GM19397 (cell line): Measurements from ENCODE around the gene FOXA3.
"Not testable (repeated sequence)": the region's sequence is repeated elsewhere in the genome, so short reads cannot be mapped to it uniquely, and the experiment has no call there.

ENCODE experiments used
- ATAC-seq: cut with Tn5 transposase; IDR thresholded peaks from one replicate; pipeline ENCODE4 v1.9.1; 2021; ENCODE audit warnings: mild to moderate bottlenecking, moderate library complexity; ENCODE audit not compliant: unreplicated experiment

The FOXA3 gene

DNA sequence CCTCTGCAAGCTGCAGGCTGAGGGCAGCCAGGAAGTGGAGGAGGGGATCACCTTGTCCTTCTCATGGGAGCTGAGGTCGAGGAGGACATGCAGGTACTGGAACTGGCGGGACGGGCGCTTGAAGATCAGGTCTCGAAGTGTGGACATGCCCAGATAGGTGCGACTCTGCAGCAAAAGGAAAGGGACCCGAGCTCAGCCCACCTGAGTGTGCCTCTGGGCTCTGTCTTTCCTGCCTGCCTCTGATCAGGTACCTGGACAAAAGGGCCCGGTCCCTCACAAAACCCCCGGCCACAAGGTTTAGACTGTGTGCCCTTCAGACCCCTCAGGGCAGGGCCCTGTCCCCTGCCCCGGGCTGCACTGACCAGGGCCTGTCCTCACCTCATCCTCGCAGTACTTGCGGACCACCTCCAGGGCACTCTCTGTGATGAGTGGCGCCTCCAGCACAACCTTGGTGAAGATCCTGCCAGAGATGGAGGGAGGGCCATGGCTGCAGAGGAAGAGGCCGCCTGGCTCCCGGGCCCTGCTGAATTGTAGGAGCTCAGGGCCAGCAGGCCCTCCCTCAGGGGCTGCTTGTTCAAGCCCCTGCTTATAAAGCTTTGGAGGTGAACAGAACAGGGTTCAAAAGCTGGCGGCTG lies 36.5 kb upstream of the FOXA3 start:
- ATAC-seq: no peak

DNA sequence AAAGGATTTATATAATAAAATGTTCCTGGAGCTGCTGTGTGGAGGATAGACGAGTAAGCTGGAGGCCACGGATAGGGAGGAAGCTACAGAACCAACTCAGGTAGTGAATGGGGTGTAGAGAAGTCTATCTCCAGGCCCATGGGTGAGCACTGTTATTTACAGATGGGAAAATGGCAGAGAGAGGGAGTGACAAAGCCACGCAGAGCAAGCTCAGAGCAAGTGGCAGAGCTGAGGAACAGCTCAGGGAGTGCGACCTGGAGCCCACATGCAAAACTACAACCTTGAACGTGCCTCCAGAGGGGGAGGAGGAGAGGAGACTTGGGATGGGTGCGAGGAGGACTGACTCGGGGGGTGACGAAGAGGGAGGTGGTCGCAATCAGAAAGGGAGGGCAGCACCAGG lies 35.6 kb upstream of the FOXA3 start:
- ATAC-seq: no peak

DNA sequence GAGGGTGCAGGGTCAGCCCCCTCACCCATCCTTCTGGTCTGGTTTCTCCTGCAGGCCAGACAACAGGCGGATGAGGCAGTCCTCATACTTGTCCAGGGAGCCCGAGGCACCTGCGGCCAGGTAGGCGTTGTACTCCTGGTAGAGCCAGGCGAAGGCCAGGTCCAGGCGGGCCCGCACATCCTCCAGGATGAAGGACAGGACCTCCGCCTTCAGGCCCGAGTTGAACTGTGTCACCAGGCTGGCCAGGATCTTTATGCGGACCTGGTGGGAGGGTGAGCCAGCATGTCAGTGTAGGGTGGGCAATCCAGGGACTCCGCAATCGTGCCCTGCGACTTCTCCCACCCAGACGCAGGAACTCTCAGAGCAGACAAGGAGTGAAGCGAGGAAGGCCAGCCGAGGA lies 35.2 kb upstream of the FOXA3 start:
- no peak for ATAC-seq

DNA sequence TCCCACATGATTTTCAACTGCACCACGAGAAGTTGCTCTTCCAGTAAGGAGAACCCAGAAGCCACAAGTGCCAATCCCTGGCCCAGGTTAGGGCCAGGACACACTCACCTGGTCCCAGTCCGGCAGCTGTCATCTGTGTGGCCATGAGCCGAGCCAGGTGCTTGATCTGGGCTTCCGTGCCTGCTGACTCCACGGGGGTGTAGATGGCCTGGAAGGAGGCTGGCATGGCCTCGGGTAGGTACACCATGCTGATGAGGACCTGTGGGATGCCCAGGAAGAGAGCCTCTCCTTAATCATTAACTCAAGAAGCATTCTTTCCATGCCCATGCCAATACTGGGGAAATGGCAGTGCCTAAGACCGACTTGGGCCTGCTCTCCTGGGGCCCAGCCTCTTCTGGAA lies 29.2 kb upstream of the FOXA3 start:
- no peak for ATAC-seq

DNA sequence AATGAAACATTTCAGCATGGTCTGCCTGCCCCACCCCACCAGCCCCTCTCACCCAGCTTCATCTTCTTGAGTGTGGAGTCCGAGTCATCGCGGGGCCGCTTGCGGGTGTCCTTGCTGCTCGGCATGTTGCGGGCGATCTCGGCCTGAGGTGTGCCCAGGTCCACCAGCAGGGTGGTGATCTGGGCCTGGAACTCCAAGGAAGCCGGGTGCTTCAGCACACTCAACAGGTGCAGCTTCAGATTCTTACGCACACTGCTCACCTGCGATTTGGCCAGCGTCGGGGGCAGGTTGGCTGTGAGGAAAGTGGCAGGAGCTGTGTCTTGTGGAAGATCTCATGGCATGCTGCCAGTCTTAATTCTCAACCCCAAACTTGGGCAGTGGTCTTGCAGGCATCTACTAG lies 21.9 kb upstream of the FOXA3 start:
- no peak for ATAC-seq

GRCh38 chr19:45847663-45848062 lies 16.5 kb upstream of the FOXA3 start:
- no peak for ATAC-seq

DNA sequence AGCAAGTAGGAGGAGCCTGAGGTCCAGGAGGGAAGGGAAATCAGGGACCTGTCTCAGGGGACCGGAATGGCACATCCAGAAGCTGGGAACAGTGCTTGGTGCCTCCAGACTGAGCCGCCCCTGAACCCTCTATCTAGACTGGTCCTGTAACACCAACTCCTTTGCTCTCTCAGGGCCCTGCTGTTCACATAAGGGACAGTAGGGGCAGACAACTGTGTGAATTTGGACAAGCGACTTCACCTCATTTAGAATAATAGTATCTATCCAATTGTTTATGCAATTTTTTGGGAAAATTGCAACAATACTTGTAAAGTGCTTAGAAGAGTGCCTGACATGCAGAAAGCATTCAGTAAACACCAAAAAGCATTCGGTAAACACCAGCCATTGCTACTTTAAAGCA lies 15.2 kb upstream of the FOXA3 start:
- ATAC-seq: no peak

DNA sequence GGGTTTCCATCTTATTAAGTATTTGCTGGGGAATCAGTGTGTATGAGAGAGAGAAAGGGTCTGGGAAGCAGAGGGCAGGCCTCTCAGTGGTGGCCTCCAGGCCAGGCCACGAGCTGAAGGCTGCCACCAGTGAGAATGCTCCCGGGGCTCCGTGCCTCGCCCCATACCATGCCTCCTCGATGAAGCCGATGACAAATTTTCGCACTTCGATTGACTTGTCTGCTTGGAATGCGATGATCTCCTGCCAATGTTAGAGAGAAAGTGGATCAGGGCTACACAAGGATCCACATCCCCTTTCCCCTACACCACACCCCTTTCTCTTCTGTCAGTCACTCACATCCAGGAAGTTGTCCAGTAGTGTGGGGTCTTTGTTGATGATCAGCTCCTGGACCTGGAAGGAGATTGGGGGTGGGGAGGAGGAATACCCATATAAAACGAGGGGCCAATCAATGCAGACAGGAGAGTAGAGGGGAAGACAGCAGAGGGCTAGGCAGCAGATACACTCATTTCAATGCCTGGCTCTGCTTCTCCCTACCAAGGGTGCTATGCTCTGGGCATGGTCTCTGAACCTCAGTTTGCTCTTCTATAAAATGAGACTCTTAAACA lies 11.9 kb upstream of the FOXA3 start:
- ATAC-seq: no peak

GRCh38 chr19:45852983-45853382 lies 11.1 kb upstream of the FOXA3 start:
- no peak for ATAC-seq

- ATAC-seq: no peak
Observed at GRCh38 chr19:45854167-45854778, 9.9 kb upstream of the FOXA3 start.

DNA sequence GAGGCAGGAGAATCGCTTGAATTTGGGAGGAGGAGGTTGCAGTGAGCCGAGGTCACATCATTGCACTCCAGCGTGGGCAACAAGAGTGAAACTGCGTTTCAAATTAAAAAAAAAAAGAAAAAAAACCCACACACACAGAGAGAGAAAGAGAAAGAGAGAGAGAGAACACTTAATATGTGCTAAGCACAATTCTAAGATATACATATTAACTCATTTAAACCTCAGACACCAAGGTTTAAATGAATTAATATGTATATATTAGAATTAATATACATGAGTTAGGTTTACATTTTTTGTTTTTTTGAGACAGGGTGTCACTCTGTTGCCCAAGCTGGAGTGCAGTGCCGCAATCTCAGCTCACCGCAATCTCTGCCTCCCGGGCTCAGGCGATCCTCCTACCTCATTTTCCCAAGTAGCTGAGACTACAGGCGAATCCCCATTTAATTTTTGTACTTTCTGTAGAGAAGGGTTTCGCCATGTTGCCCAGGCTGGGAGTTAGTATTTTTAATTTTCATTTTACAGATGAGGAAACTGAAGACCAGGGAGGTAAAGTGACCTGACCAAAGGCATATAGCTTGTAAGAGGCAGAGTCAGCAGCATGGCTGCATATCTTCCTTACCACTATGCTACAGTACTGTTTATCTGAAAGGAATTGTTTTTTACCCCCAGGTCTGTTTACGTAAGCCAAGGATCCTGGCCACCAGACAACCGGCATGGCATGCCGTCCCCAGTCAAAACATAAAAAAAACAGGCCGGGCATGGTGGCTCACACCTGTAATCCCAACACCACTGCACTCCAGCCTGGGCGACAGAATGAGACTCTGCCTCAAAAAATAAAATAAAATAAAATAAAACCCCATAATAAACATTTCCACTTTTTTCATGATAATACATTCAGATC lies 3.5 kb upstream of the FOXA3 start:
- no peak for ATAC-seq

- no peak for ATAC-seq
Observed at GRCh38 chr19:45862271-45862563, 1.9 kb upstream of the FOXA3 start.

DNA sequence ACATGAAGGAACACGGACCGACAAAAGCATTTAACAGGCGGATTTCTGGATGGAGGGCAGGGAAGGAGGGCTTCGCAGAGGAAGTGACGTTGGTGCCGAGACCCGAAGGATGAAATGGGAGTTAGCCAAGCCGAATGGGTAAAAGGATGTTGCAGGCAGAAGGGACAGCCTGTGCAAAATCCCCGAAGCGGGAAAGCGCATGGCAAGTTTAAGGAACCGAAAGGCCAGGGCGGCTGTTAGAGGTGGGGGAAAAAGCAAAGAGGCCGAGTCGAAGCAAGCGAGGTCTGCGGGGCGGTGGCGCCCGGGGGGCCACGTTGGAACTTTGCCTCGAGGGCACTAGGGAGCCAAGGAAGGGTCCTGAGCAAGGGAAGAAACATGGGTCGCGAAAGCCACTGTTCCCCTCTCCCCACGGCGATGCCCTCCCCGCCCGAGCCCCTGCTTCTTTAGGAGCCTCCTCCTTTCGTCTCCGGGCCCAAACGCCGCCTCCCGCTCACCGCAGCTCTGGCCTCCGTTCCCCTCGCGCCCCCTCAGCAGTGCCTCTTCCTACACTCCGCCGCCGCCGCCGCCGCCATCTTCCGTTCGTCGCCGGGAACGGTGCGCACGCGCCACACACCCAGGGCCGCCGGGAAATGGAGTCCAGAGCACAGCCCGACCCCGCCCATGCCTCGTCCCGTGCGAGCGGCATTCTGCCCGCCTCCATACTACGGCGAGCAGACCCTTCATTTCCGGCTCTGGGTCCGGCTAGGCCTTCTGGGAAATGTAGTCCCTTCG lies 1.4 kb upstream of the FOXA3 start, which contains the start of gene SYMPK:
Gene SYMPK, minus strand, starts transcription at position 584 of the 771 bp plus-strand sequence. CDS start 8,652 bp downstream, outside the sequence.
- peak; percentile 91 for ATAC-seq

DNA sequence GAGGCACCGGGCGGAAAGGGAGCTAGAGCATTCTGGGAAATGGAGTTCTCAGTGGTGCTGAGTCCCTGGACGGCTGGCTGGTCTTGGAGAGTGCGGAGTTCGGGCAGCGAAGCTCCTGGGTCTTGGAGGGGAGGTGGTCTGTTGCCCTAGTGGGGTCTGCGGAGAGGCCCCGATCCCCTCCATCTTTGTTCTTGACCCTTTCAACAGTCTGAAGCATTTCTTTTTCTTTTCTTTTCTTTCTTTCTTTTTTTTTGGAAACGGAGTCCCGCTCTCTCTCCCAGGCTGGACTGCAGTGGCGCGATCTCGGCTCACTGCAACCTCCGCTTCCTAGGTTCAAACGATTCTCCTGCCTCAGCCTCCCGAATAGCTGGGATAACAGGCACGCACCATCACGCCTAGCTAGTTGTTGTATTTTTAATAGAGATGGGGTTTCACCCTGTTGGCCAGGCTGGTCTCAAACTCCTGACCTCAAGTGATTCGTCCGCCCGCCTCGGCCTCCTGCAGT lies 739 bp upstream of the FOXA3 start:
- no peak for ATAC-seq

DNA sequence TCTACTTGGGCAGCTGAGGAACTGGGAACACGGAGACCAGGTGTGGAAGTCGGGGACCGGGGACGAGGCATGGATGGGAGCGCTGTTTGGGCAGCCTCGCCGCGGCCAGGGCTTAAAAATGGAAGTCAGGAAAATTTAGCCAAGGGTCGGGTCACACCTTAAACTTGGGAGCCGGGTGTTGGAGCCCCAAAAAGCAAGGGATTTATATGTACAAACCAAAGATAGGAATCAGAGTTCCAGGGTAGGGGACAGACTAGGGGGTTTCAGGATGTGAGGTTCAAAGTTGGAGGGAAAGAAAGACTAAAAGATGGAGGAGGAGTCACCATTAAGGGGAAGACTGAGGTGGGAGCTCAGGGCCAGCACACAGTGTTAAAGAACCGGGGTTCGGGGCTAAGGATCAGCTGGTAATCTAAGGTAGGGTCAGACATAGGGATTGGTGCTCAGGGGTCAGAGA lies 530 bp downstream of the FOXA3 start:
- no peak for ATAC-seq

DNA sequence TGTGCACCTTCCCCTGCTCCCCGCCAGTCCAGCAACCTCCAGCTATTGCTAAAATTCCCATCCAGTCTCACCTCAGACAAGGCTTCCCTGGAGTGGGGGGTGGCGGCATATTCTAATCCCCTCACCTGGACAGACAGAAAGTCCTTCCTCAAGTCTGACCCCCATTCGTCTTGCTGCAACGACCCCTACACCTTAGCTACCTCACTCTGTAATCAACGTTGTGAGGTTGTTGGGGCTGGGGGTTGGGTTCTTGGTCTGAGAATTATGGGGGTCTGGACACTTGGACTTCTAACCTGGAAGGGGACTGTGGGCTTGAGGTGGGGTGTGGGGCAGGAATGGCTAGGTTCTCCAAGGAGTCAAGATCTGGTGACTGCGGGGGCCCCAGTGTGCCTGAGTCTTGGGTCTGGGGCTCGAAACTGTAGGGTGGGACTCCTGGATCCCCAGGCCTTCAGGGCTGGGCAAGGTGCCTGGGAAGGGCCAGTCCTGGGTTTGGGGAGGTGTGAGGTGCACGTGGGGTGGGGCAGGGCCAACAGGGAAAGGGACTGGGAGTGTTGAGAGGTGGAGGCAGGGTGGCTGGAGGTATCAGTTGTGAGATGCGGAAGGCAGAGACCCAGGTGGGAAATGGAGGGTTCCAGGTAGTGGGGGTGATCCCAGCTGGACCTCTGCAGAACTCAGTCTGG lies 1.3 kb downstream of the FOXA3 start:
- ATAC-seq: no peak

DNA sequence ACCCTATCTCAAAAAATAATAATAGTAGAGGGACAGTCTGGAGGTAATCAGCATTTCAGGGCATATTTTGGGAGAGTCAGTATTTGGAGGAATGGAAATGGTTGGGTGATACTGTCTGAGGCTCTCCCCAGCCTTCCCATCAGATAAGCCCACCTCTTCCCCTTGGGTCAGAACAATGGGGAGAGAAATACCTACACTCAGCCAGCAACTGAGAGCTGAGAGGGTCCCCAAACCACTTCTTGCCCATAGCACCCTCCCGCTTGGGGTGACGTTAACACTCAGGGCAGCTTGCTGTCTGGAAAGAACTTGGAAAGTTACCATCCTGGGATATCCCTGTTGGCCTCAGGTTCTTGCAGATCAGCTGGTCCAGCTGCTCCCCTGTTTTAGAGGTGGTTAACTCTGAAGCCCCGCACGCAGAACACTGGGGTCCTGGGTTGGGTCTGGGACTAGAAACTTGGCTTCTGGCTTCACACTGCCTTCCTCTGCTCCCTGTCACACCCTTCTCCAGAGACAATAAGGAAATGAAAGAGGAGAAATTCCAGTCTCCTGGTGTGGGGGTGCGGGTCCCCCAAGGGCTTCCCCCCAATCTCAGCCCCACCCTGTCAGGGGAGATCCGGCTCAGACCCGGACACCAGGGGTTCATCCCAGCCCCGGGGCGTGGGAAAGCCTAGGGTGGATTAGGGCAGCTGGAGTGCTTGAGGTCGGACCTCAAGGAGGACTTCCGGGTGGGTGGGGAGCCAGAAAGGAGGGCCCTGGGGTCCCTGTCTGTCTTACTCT lies 2.5 kb downstream of the FOXA3 start:
- no peak for ATAC-seq

GRCh38 chr19:45867241-45867640 lies 3.1 kb downstream of the FOXA3 start:
- ATAC-seq: not testable (repeated sequence)

- ATAC-seq: no peak
Observed at GRCh38 chr19:45870798-45871197, 6.7 kb downstream of the FOXA3 start.
